Femur (tissue), 1 donor: Measurements from ENCODE around the gene C1QTNF8.

Source experiments
- DNase-seq: peaks from one replicate; pipeline ENCODE4 v3.0.0-alpha.2; 2017

C1QTNF8 gene

GRCh38 chr16:1056196-1056595 lies 39.8 kb downstream of the C1QTNF8 start:
- DNase-seq: no peak

- DNase-seq: no peak
Measured at GRCh38 chr16:1055557-1055924, 40.5 kb downstream of the C1QTNF8 start.

GRCh38 chr16:1054660-1055556 lies 41.1 kb downstream of the C1QTNF8 start:
- peak; percentile 82 for DNase-seq

- no peak for DNase-seq
Measured at GRCh38 chr16:1053700-1054368, 42.2 kb downstream of the C1QTNF8 start.

GRCh38 chr16:1053121-1053521 lies 42.9 kb downstream of the C1QTNF8 start:
- DNase-seq: peak; percentile 82

- DNase-seq: no peak
Measured at GRCh38 chr16:1052721-1053120, 43.3 kb downstream of the C1QTNF8 start.

- DNase-seq: no peak
Measured at GRCh38 chr16:1051446-1051845, 44.6 kb downstream of the C1QTNF8 start.

- no peak for DNase-seq
Measured at GRCh38 chr16:1050921-1051320, 45.1 kb downstream of the C1QTNF8 start.

GRCh38 chr16:1050516-1050915 lies 45.5 kb downstream of the C1QTNF8 start:
- DNase-seq: peak; percentile 77

- no peak for DNase-seq
Measured at GRCh38 chr16:1049976-1050247, 46.1 kb downstream of the C1QTNF8 start.

- no peak for DNase-seq
Measured at GRCh38 chr16:1049113-1049975, 46.7 kb downstream of the C1QTNF8 start.

- peak; percentile 91 for DNase-seq
Measured at GRCh38 chr16:1048442-1049112, 47.5 kb downstream of the C1QTNF8 start.

- DNase-seq: no peak
Measured at GRCh38 chr16:1047801-1048200, 48.2 kb downstream of the C1QTNF8 start.

- DNase-seq: no peak
Measured at GRCh38 chr16:1047123-1047522, 48.9 kb downstream of the C1QTNF8 start.

GRCh38 chr16:1045993-1046911 lies 49.8 kb downstream of the C1QTNF8 start:
- peak; percentile 74 for DNase-seq

GRCh38 chr16:1045310-1045992 lies 50.6 kb downstream of the C1QTNF8 start:
- DNase-seq: peak; percentile 73

GRCh38 chr16:1044460-1045309 lies 51.4 kb downstream of the C1QTNF8 start:
- no peak for DNase-seq

GRCh38 chr16:1043881-1044451 lies 52.1 kb downstream of the C1QTNF8 start:
- DNase-seq: peak; percentile 72

- DNase-seq: peak; percentile 83
Measured at GRCh38 chr16:1042866-1043265, 53.2 kb downstream of the C1QTNF8 start.
